OCI-LY7 (cell line): Measurements from ENCODE around the gene INPP4A. TPM values are rescaled to one million over a fixed set of nuclear protein-coding genes. Genes with fewer than 3 reads are reported as not detected.

Source experiments
- BruUV-seq: library from RNA; stranded (reverse); fragments of 400-500 nt; replicated peaks from 2 replicates; lab custom pipeline; 2021; lab: Mats Ljungman, UMichigan
- CTCF ChIA-PET: fragments of 300-600 bp; sonication (Branson Sonifier 250); formaldehyde crosslinking; loops from one replicate; lab custom pipeline; 2022; ENCODE audit warnings: antibody characterized with exemption; ENCODE audit not compliant: unreplicated experiment; lab: Charles Lee
- POLR2A ChIA-PET: fragments of 300-600 bp; sonication (Branson Sonifier 250); formaldehyde crosslinking; loops from one replicate; lab custom pipeline; 2022; ENCODE audit warnings: antibody characterized with exemption; lab: Charles Lee
- DNase-seq: peaks from one replicate; pipeline ENCODE4 v3.0.0-alpha.2; 2015; ENCODE audit warnings: low spot score
- H2AFZ ChIP-seq: fragments of 200-600 bp; sonication (generic), shearing (Covaris generic); 2 replicates; pipeline ENCODE4 v1.6.1; 2014; ENCODE audit warnings: mild to moderate bottlenecking, antibody characterized with exemption, low read length, moderate library complexity
- H3K27ac ChIP-seq: fragments of 200-600 bp; sonication (generic); 2 replicates; pipeline ENCODE4 v1.5.1; 2014; ENCODE audit warnings: mixed run types, low read depth, mild to moderate bottlenecking, moderate library complexity, low read length, inconsistent platforms; ENCODE audit not compliant: poor library complexity, severe bottlenecking
- H3K36me3 ChIP-seq: fragments of 200-600 bp; sonication (generic); 2 replicates; pipeline ENCODE4 v1.6.1; 2014; ENCODE audit warnings: mild to moderate bottlenecking, antibody characterized with exemption, low read length, moderate library complexity, mixed read lengths; ENCODE audit not compliant: insufficient read depth
- H3K4me1 ChIP-seq: fragments of 200-600 bp; sonication (generic); 2 replicates; pipeline ENCODE4 v1.5.1; 2014; ENCODE audit warnings: mild to moderate bottlenecking, low read length; ENCODE audit not compliant: insufficient read depth, poor library complexity, severe bottlenecking
- H3K4me2 ChIP-seq: fragments of 200-600 bp; sonication (generic); 2 replicates; pipeline ENCODE4 v1.6.1; 2014; ENCODE audit warnings: mild to moderate bottlenecking, low read length
- H3K4me3 ChIP-seq: fragments of 200-600 bp; sonication (generic); 2 replicates; pipeline ENCODE4 v1.5.1; 2014; ENCODE audit warnings: mild to moderate bottlenecking, low read depth, low read length; ENCODE audit not compliant: poor library complexity, severe bottlenecking
- H3K79me2 ChIP-seq: fragments of 200-600 bp; sonication (generic); 2 replicates; pipeline ENCODE4 v1.6.1; 2016; ENCODE audit warnings: low read depth, mild to moderate bottlenecking, low read length, moderate library complexity, mixed read lengths; ENCODE audit not compliant: insufficient read depth
- H3K9me2 ChIP-seq: fragments of 200-600 bp; sonication (generic); 2 replicates; pipeline ENCODE4 v1.6.1; 2016; ENCODE audit warnings: mild to moderate bottlenecking, low read length, mixed read lengths; ENCODE audit not compliant: insufficient read depth
- H3K9me3 ChIP-seq: fragments of 200-600 bp; sonication (generic); 2 replicates; pipeline ENCODE4 v1.6.1; 2014; ENCODE audit warnings: mild to moderate bottlenecking, mixed run types, low read length, mixed read lengths
- H4K20me1 ChIP-seq: fragments of 200-600 bp; sonication (generic); 2 replicates; pipeline ENCODE4 v1.6.1; 2014; ENCODE audit warnings: mild to moderate bottlenecking, antibody characterized with exemption, low read length, moderate library complexity, mixed read lengths; ENCODE audit not compliant: insufficient read depth
- CTCF ChIP-seq: fragments of 200-600 bp; sonication (generic); conservative IDR thresholded peaks from 2 replicates; pipeline ENCODE4 v1.5.1; 2014; ENCODE audit warnings: mild to moderate bottlenecking, antibody characterized with exemption, low read length, moderate library complexity, mixed read lengths
- EZH2phosphoT487 ChIP-seq: fragments of 200-600 bp; sonication (generic); IDR thresholded peaks from 2 replicates; pipeline ENCODE4 v1.6.1; 2018; ENCODE audit warnings: low read depth, borderline replicate concordance, mild to moderate bottlenecking, mixed run types, antibody characterized with exemption, low read length, moderate library complexity, mixed read lengths
- intact Hi-C: fragments of 100-400 bp; cut with micrococcal nuclease; formaldehyde crosslinking; loops from one replicate; pipeline ENCODE4 v1.10.0; 2022; ENCODE audit not compliant: unreplicated experiment
- total RNA-seq, 2 experiments: library from RNA; depleted of rRNA in 1 of 2; stranded (reverse); fragments of >200 nt in 1 of 2; shearing (Covaris generic) in 1 of 2; gene quantifications; 2 replicates each; pipeline ENCODE4 v1.2.3, GENCODE V29; 2014 to 2022

INPP4A gene
- total RNA-seq, 2 experiments from 2014 or later, result 28.5 to 28.6 TPM

- H2AFZ ChIP-seq, result no peak overlapping the region
- H3K27ac ChIP-seq, result no peak overlapping the region
- no peaks in the 10 kb centered on the region for H4K20me1 ChIP-seq
- POLR2A ChIA-PET, result interaction anchor here (1.7 kb wide), 1 partner anchor 16 kb away, joined by 6 read pairs; no protein-coding TSS in a partner anchor
- no peaks in the 10 kb centered on the region for H3K9me3 ChIP-seq
- TF ChIP-seq EZH2phosphoT487, result no peak
- no peak for TF ChIP-seq CTCF
- peaks cover 15% of the 10 kb centered on the region for H3K4me1 ChIP-seq
- H3K4me3 ChIP-seq, result no peak overlapping the region
- H3K79me2 ChIP-seq, result no peaks in the 10 kb centered on the region
- BruUV-seq, result no TSS peak
- no peak overlapping the region for H3K4me2 ChIP-seq
- peaks cover 7% of the 10 kb centered on the region for H3K36me3 ChIP-seq
- CTCF ChIA-PET, result no interaction called here
- intact Hi-C loops, result no loop called here
- no peak for DNase-seq
- no peaks in the 10 kb centered on the region for H3K9me2 ChIP-seq
These were observed 98.6 kb downstream of the INPP4A start for GRCh38 chr2:98543214-98543613.

GRCh38 chr2:98543842-98544241 lies 99.2 kb downstream of the INPP4A start:
- Histone ChIP-seq H2AFZ (no peak overlapping the region), H3K27ac (no peak overlapping the region), H3K9me3 (no peaks in the 10 kb centered on the region), H3K36me3 (peaks cover 7% of the 10 kb centered on the region), H3K4me3 (no peak overlapping the region), H4K20me1 (no peaks in the 10 kb centered on the region), H3K79me2 (no peaks in the 10 kb centered on the region), H3K4me1 (peaks cover 21% of the 10 kb centered on the region), H3K4me2 (no peak overlapping the region), H3K9me2 (no peaks in the 10 kb centered on the region)
- POLR2A ChIA-PET, result no interaction called here
- no TSS peak for BruUV-seq
- no peak for DNase-seq
- no peak for TF ChIP-seq CTCF
- no peak for TF ChIP-seq EZH2phosphoT487
- intact Hi-C loops, result no loop called here
- CTCF ChIA-PET, result no interaction called here

- Histone ChIP-seq H2AFZ (no peak overlapping the region), H3K9me3 (no peaks in the 10 kb centered on the region), H3K4me3 (no peak overlapping the region), H3K27ac (no peak overlapping the region), H3K79me2 (no peaks in the 10 kb centered on the region), H3K36me3 (peaks cover 5% of the 10 kb centered on the region; the same call in 1 of the 2 replicates), H4K20me1 (no peaks in the 10 kb centered on the region), H3K4me2 (no peak overlapping the region), H3K4me1 (peaks cover 39% of the 10 kb centered on the region), H3K9me2 (no peaks in the 10 kb centered on the region)
- no peak for DNase-seq
- ChIA-PET POLR2A (no interaction called here), CTCF (no interaction called here)
- intact Hi-C loops, result loop anchor here (5.0 kb wide), 1 partner anchor 103 kb away; the partner anchor contains the start of gene INPP4A
- TF ChIP-seq CTCF (no peak), EZH2phosphoT487 (no peak)
- BruUV-seq, result no TSS peak
These were observed 100.9 kb downstream of the INPP4A start for GRCh38 chr2:98545591-98545990.
